Hepatocyte (in vitro differentiated cells): ENCODE results near the gene TRAPPC14. TPM values are rescaled to one million over a fixed set of nuclear protein-coding genes. Genes with fewer than 3 reads are reported as not detected.

Experiments used
- DNase-seq: peaks from one replicate; pipeline ENCODE4 v3.0.0-alpha.2; 2016; ENCODE audit warnings: low spot score
- H2AFZ ChIP-seq: fragments of 200-600 bp; sonication (generic); 2 replicates; pipeline ENCODE4 v1.6.0; 2016; ENCODE audit warnings: antibody characterized with exemption, mild to moderate bottlenecking
- H3K27ac ChIP-seq: fragments of 200-600 bp; sonication (generic); 2 replicates; pipeline ENCODE4 v1.5.1; 2016; ENCODE audit warnings: mild to moderate bottlenecking
- H3K27me3 ChIP-seq: fragments of 200-600 bp; sonication (generic); 2 replicates; pipeline ENCODE4 v1.6.1; 2016
- H3K36me3 ChIP-seq: fragments of 200-600 bp; sonication (generic); replicated peaks from 2 replicates; pipeline ENCODE4 v1.5.1; 2016; ENCODE audit warnings: low read depth; ENCODE audit not compliant: insufficient read depth
- H3K4me1 ChIP-seq: fragments of 200-600 bp; sonication (generic); 2 replicates; pipeline ENCODE4 v1.5.1; 2016; ENCODE audit warnings: mild to moderate bottlenecking, moderate library complexity; ENCODE audit not compliant: insufficient read depth
- H3K4me2 ChIP-seq: fragments of 200-600 bp; sonication (generic); 2 replicates; pipeline ENCODE4 v1.6.0; 2016
- H3K4me3 ChIP-seq: fragments of 200-600 bp; sonication (generic); 2 replicates; pipeline ENCODE4 v1.5.1; 2016; ENCODE audit warnings: mild to moderate bottlenecking
- H3K79me2 ChIP-seq: fragments of 200-600 bp; sonication (generic); 2 replicates; pipeline ENCODE4 v1.6.0; 2017; ENCODE audit warnings: mild to moderate bottlenecking
- H3K9me2 ChIP-seq: fragments of 200-600 bp; sonication (generic); replicated peaks from 2 replicates; pipeline ENCODE4 v1.6.0; 2017; ENCODE audit warnings: mild to moderate bottlenecking; ENCODE audit not compliant: insufficient read depth
- H3K9me3 ChIP-seq: fragments of 200-600 bp; sonication (generic); 2 replicates; pipeline ENCODE4 v1.5.1; 2016; ENCODE audit warnings: low read depth, mild to moderate bottlenecking
- H4K20me1 ChIP-seq: fragments of 200-600 bp; sonication (generic); 2 replicates; pipeline ENCODE4 v1.6.0; 2016; ENCODE audit warnings: mild to moderate bottlenecking; ENCODE audit not compliant: insufficient read depth, poor library complexity, severe bottlenecking
- EZH2 ChIP-seq: fragments of 200-600 bp; sonication (generic); IDR thresholded peaks from 2 replicates; pipeline ENCODE4 v1.6.1; 2016; ENCODE audit warnings: antibody characterized with exemption, mild to moderate bottlenecking, borderline replicate concordance
- EZH2phosphoT487 ChIP-seq: fragments of 200-600 bp; sonication (generic); IDR thresholded peaks from one replicate; pipeline ENCODE4 v1.6.1; 2018; ENCODE audit warnings: antibody characterized with exemption, mild to moderate bottlenecking, low read depth, moderate library complexity; ENCODE audit not compliant: unreplicated experiment, severe bottlenecking
- WGBS: methylation state at CpG from one replicate; pipeline ENCODE4 v1.1.6; 2016; ENCODE audit warnings: low lambda C conversion rate; ENCODE audit errors: missing lambda C conversion rate; 5-methylcytosine and 5-hydroxymethylcytosine counted together
- polyA plus RNA-seq: library from polyadenylated mRNA; unstranded; fragments of >200 nt; fragmentation: Nextera tagmentation; extraction: Ambion mirVana; gene quantifications from 2 replicates; pipeline ENCODE4 v1.2.1, GENCODE V29; 2016
- total RNA-seq: library from RNA; depleted of rRNA; stranded (reverse); fragments of >200 nt; gene quantifications from 2 replicates; pipeline ENCODE4 v1.2.3, GENCODE V29; 2014
- TF ChIP-seq, protein P1 (sequence below): fragments of 200-600 bp; sonication (generic); IDR thresholded peaks from 2 replicates; pipeline ENCODE4 v1.5.1; 2016; ENCODE audit warnings: antibody characterized with exemption, mild to moderate bottlenecking; ENCODE audit not compliant: poor library complexity

Gene TRAPPC14
- total and polyA plus RNA-seq, 2 experiments from 2014 or later, result 14.7 to 18.5 TPM

DNA sequence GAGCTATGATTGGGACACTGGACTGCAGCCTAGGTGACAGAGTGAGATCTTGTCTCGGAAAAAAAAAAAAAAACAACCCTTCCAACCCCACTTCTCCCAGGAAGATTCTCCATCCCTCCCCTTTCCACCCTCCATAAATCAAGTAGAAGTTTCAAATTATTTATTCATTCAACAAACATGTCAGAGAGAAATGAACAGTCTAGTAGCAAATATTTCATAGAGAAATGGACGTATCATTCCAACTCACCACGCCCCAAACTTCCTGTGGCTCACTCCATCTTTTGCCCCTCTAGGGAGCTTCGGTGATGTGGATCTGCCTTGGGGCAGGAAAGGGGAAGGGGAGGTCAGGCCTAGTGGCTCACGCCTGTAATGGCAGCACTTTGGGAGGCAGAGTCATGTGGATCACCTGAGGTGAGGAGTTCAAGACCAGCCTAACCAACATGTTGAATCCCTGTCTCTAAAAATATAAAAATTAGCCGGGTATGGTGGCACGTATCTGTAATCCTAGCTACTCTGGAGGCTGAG lies 638 bp upstream of the TRAPPC14 start:
- Histone ChIP-seq H3K4me3 (peak overlapping the region; percentile 96), H3K79me2 (peaks cover 12% of the 10 kb centered on the region), H3K4me1 (peaks cover 11% of the 10 kb centered on the region), H3K27ac (peak overlapping the region; percentile 79), H3K9me3 (no peaks in the 10 kb centered on the region), H3K9me2 (no peaks in the 10 kb centered on the region), H3K36me3 (no peaks in the 10 kb centered on the region), H3K4me2 (peak overlapping the region; percentile 100), H3K27me3 (no peaks in the 10 kb centered on the region), H2AFZ (peak overlapping the region; percentile 80), H4K20me1 (no peaks in the 10 kb centered on the region)
- no peak for DNase-seq
- TF ChIP-seq EZH2 (no peak), EZH2phosphoT487 (no peak)
- WGBS, result 90% methylated on average over 7 of the region's 7 CpGs

GRCh38 chr7:100157334-100158228 lies 942 bp downstream of the TRAPPC14 start:
- Histone ChIP-seq H4K20me1 (no peaks in the 10 kb centered on the region), H3K9me3 (no peaks in the 10 kb centered on the region), H3K4me3 (peak overlapping the region; percentile 96), H2AFZ (peak overlapping the region; percentile 55), H3K79me2 (peaks cover 13% of the 10 kb centered on the region), H3K4me2 (peak overlapping the region; percentile 100), H3K27me3 (no peaks in the 10 kb centered on the region), H3K4me1 (peaks cover 15% of the 10 kb centered on the region), H3K27ac (peak overlapping the region; percentile 82), H3K9me2 (no peaks in the 10 kb centered on the region), H3K36me3 (no peaks in the 10 kb centered on the region)
- TF ChIP-seq EZH2phosphoT487, result no peak
- TF ChIP-seq, protein P1, sequence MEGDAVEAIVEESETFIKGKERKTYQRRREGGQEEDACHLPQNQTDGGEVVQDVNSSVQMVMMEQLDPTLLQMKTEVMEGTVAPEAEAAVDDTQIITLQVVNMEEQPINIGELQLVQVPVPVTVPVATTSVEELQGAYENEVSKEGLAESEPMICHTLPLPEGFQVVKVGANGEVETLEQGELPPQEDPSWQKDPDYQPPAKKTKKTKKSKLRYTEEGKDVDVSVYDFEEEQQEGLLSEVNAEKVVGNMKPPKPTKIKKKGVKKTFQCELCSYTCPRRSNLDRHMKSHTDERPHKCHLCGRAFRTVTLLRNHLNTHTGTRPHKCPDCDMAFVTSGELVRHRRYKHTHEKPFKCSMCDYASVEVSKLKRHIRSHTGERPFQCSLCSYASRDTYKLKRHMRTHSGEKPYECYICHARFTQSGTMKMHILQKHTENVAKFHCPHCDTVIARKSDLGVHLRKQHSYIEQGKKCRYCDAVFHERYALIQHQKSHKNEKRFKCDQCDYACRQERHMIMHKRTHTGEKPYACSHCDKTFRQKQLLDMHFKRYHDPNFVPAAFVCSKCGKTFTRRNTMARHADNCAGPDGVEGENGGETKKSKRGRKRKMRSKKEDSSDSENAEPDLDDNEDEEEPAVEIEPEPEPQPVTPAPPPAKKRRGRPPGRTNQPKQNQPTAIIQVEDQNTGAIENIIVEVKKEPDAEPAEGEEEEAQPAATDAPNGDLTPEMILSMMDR, result peak; percentile 19
- TF ChIP-seq EZH2, result no peak
- DNase-seq, result peak; percentile 72
- 15% methylated on average over 28 of the region's 32 CpGs for WGBS

DNA sequence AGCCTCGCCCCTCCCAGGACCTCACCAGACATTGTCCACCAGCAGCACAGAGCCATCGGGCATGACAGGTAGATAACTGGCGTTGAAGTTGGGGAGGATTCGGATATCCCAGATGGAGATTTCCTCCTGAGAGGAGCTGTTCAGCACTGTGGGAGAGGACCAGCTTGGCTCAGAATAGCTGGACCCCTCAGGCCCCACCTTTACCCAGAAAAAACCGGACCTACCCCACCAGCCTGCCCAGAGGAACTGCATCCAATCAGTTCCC lies 1.5 kb downstream of the TRAPPC14 start:
- peak overlapping the region; percentile 82 for H3K27ac ChIP-seq
- no peak for TF ChIP-seq EZH2
- TF ChIP-seq, protein P1, result no peak
- TF ChIP-seq EZH2phosphoT487, result no peak
- H3K27me3 ChIP-seq, result no peaks in the 10 kb centered on the region
- peak overlapping the region; percentile 100 for H3K4me2 ChIP-seq
- no peak overlapping the region for H3K4me3 ChIP-seq
- peaks cover 15% of the 10 kb centered on the region for H3K4me1 ChIP-seq
- H2AFZ ChIP-seq, result no peak overlapping the region
- no peaks in the 10 kb centered on the region for H3K9me3 ChIP-seq
- no peaks in the 10 kb centered on the region for H3K36me3 ChIP-seq
- no peaks in the 10 kb centered on the region for H4K20me1 ChIP-seq
- no peak for DNase-seq
- H3K9me2 ChIP-seq, result no peaks in the 10 kb centered on the region
- H3K79me2 ChIP-seq, result peaks cover 19% of the 10 kb centered on the region
- whole genome bisulfite sequencing, result 60% methylated on average over 5 of the region's 5 CpGs
